MM.1S (cell line): ENCODE data around the gene MRPL20.

ENCODE experiments used
- DNase-seq: peaks from one replicate; pipeline ENCODE4 v3.0.0-alpha.2; 2015
- H2AFZ ChIP-seq: fragments of 300-600 bp; sonication (generic); 2 replicates; pipeline ENCODE4 v1.6.0; 2016; ENCODE audit warnings: antibody characterized with exemption, low read length
- H3F3A ChIP-seq: fragments of 300-600 bp; sonication (generic); 2 replicates; pipeline ENCODE4 v1.6.1; 2016; ENCODE audit warnings: mild to moderate bottlenecking, antibody characterized with exemption, low read length, moderate library complexity, mixed read lengths; ENCODE audit not compliant: insufficient read depth
- H3K27ac ChIP-seq: fragments of 300-600 bp; sonication (generic); 2 replicates; pipeline ENCODE4 v1.5.1; 2016; ENCODE audit warnings: mild to moderate bottlenecking, low read length
- H3K27me3 ChIP-seq: fragments of 300-600 bp; sonication (generic); replicated peaks from 2 replicates; pipeline ENCODE4 v1.6.0; 2016; ENCODE audit warnings: low read length; ENCODE audit not compliant: insufficient read depth
- H3K36me3 ChIP-seq: fragments of 300-600 bp; sonication (generic); replicated peaks from 2 replicates; pipeline ENCODE4 v1.6.1; 2016; ENCODE audit warnings: mild to moderate bottlenecking, low read length, mixed read lengths; ENCODE audit not compliant: insufficient read depth
- H3K4me1 ChIP-seq: fragments of 300-600 bp; sonication (generic); 2 replicates; pipeline ENCODE4 v1.6.1; 2016; ENCODE audit warnings: low read length, mixed read lengths
- H3K4me2 ChIP-seq: fragments of 300-600 bp; sonication (generic); 2 replicates; pipeline ENCODE4 v1.6.0; 2016; ENCODE audit warnings: low read depth, low read length
- H3K4me3 ChIP-seq: fragments of 300-600 bp; sonication (generic); 2 replicates; pipeline ENCODE4 v1.5.1; 2016; ENCODE audit warnings: low read length, mixed read lengths
- H3K79me2 ChIP-seq: fragments of 300-600 bp; sonication (generic); 2 replicates; pipeline ENCODE4 v1.6.1; 2016; ENCODE audit warnings: mixed run types, low read length, mixed read lengths
- H3K9ac ChIP-seq: fragments of 300-600 bp; sonication (generic); 2 replicates; pipeline ENCODE4 v1.6.1; 2016; ENCODE audit warnings: low read length, mixed read lengths
- H3K9me2 ChIP-seq: fragments of 300-600 bp; sonication (generic); replicated peaks from 2 replicates; pipeline ENCODE4 v1.6.1; 2016; ENCODE audit warnings: mild to moderate bottlenecking, low read length, mixed read lengths; ENCODE audit not compliant: insufficient read depth
- H3K9me3 ChIP-seq: fragments of 300-600 bp; sonication (generic); replicated peaks from 2 replicates; pipeline ENCODE4 v1.6.1; 2016; ENCODE audit warnings: mild to moderate bottlenecking, low read length, mixed read lengths; ENCODE audit not compliant: insufficient read depth
- H4K20me1 ChIP-seq: fragments of 300-600 bp; sonication (generic); 2 replicates; pipeline ENCODE4 v1.6.1; 2016; ENCODE audit warnings: mild to moderate bottlenecking, low read length, moderate library complexity, mixed read lengths; ENCODE audit not compliant: insufficient read depth
- CTCF ChIP-seq: fragments of 300-600 bp; sonication (generic); IDR thresholded peaks from 2 replicates; pipeline ENCODE4 v1.5.1; 2016; ENCODE audit warnings: antibody characterized with exemption, low read length, mixed read lengths
- EZH2 ChIP-seq: fragments of 300-600 bp; sonication (generic); optimal IDR thresholded peaks from 2 replicates; pipeline ENCODE3; 2017; ENCODE audit warnings: low read depth, mild to moderate bottlenecking, antibody characterized with exemption, low read length, mixed read lengths
- EZH2phosphoT487 ChIP-seq: fragments of 300-600 bp; sonication (generic); IDR thresholded peaks from 2 replicates; pipeline ENCODE4 v1.6.1; 2018; ENCODE audit warnings: antibody characterized with exemption, low read length

Gene MRPL20

GRCh38 chr1:1399872-1400575, 7.1 kb downstream of the MRPL20 start:
- TF ChIP-seq EZH2 (no peak), CTCF (no peak), EZH2phosphoT487 (no peak)
- H3K9ac ChIP-seq: peak overlapping the region; percentile 95
- peaks cover 82% of the 10 kb centered on the region for H3K79me2 ChIP-seq
- peaks cover 14% of the 10 kb centered on the region for H3K4me1 ChIP-seq
- peak overlapping the region; percentile 83 for H2AFZ ChIP-seq
- H3K9me2 ChIP-seq: no peaks in the 10 kb centered on the region
- H3K4me2 ChIP-seq: peak overlapping the region; percentile 89
- DNase-seq: peak; percentile 35
- H3K36me3 ChIP-seq: peaks cover 11% of the 10 kb centered on the region
- no peaks in the 10 kb centered on the region for H3K9me3 ChIP-seq
- H4K20me1 ChIP-seq: no peaks in the 10 kb centered on the region
- H3K4me3 ChIP-seq: peak overlapping the region; percentile 100
- peak overlapping the region; percentile 61; the same call in 1 of the 2 replicates for H3K27ac ChIP-seq
- no peaks in the 10 kb centered on the region for H3K27me3 ChIP-seq
- H3F3A ChIP-seq: peaks cover 13% of the 10 kb centered on the region

- peaks cover 76% of the 10 kb centered on the region for H3K79me2 ChIP-seq
- TF ChIP-seq CTCF: peak; percentile 43
- TF ChIP-seq EZH2phosphoT487: no peak
- TF ChIP-seq EZH2: no peak
- peaks cover 11% of the 10 kb centered on the region for H3K36me3 ChIP-seq
- H4K20me1 ChIP-seq: no peaks in the 10 kb centered on the region
- H3K4me2 ChIP-seq: peak within 1 kb of the TSS; percentile 90
- H3K27ac ChIP-seq: peak within 1 kb of the TSS; percentile 61; the same call in 1 of the 2 replicates
- H3K9me2 ChIP-seq: no peaks in the 10 kb centered on the region
- peaks cover 14% of the 10 kb centered on the region for H3K4me1 ChIP-seq
- peak; percentile 99 for DNase-seq
- peak within 1 kb of the TSS; percentile 83 for H2AFZ ChIP-seq
- no peaks in the 10 kb centered on the region for H3K9me3 ChIP-seq
- H3F3A ChIP-seq: peaks cover 13% of the 10 kb centered on the region
- peak within 1 kb of the TSS; percentile 100 for H3K4me3 ChIP-seq
- H3K9ac ChIP-seq: peak within 1 kb of the TSS; percentile 97
- no peaks in the 10 kb centered on the region for H3K27me3 ChIP-seq
These were observed 7.8 kb downstream of the MRPL20 start, which contains the start of gene CCNL2 for GRCh38 chr1:1399187-1399871. TSS of gene CCNL2 (minus strand) at chr1:1399335. CDS start at chr1:1399306, 29 bp downstream.

- H3K9me2 ChIP-seq: no peaks in the 10 kb centered on the region
- peak overlapping the region; percentile 90 for H3K4me2 ChIP-seq
- H4K20me1 ChIP-seq: no peaks in the 10 kb centered on the region
- H3K79me2 ChIP-seq: peaks cover 79% of the 10 kb centered on the region
- H3K27ac ChIP-seq: peak overlapping the region; percentile 33; the same call in 1 of the 2 replicates
- H3K27me3 ChIP-seq: no peaks in the 10 kb centered on the region
- H3F3A ChIP-seq: peaks cover 11% of the 10 kb centered on the region
- peak overlapping the region; percentile 99 for H3K4me3 ChIP-seq
- peaks cover 14% of the 10 kb centered on the region for H3K4me1 ChIP-seq
- DNase-seq: no peak
- H3K9ac ChIP-seq: peak overlapping the region; percentile 97
- H3K36me3 ChIP-seq: peaks cover 11% of the 10 kb centered on the region
- H3K9me3 ChIP-seq: no peaks in the 10 kb centered on the region
- TF ChIP-seq EZH2phosphoT487 (no peak), CTCF (no peak), EZH2 (no peak)
- H2AFZ ChIP-seq: 0 out of 2 replicates have a peak overlapping the region, but pooled peaks have one; percentile 42
These were observed 8.4 kb downstream of the MRPL20 start for GRCh38 chr1:1398677-1399186.
